Testis (tissue), 2 donors: ENCODE data around the gene MPRIP.

ENCODE experiments used
- CTCF ChIP-seq, 3 experiments: fragments of 450-650 bp in 2 of 3; fragments of 200-600 bp in 1 of 3; sonication (generic) in 1 of 3; IDR thresholded peaks; one replicate each; pipeline ENCODE4 v1.5.1; 2016 to 2019; ENCODE audit warnings: antibody characterized with exemption in 3 of 3, mild to moderate bottlenecking in 2 of 3, moderate library complexity in 1 of 3
- POLR2A ChIP-seq: fragments of 450-650 bp; IDR thresholded peaks from one replicate; pipeline ENCODE4 v1.6.1; 2017; ENCODE audit warnings: antibody characterized with exemption, mild to moderate bottlenecking, moderate library complexity

GRCh38 chr17:17020821-17021193, 21.4 kb upstream of the MPRIP start:
- TF ChIP-seq POLR2A (no peak), CTCF (IDR thresholded peaks at IDR 0.05) (no peak)
